DOHH2 (cell line): ENCODE data around the gene CMTM3.

Experiments
- H3F3A ChIP-seq: fragments of 200-600 bp; sonication (generic), shearing (Covaris generic); 2 replicates; pipeline ENCODE4 v1.6.0; 2016; ENCODE audit warnings: antibody characterized with exemption, mild to moderate bottlenecking; ENCODE audit not compliant: control insufficient read depth, insufficient read depth
- H3K27ac ChIP-seq: fragments of 200-600 bp; sonication (generic); 2 replicates; pipeline ENCODE4 v1.5.1; 2014; ENCODE audit warnings: low read depth, mild to moderate bottlenecking, low read length, moderate library complexity
- H3K27me3 ChIP-seq: fragments of 200-600 bp; sonication (generic); 2 replicates; pipeline ENCODE4 v1.6.1; 2014; ENCODE audit warnings: mild to moderate bottlenecking, low read length, mixed read lengths; ENCODE audit not compliant: control insufficient read depth
- H3K36me3 ChIP-seq: fragments of 200-600 bp; sonication (generic); 2 replicates; pipeline ENCODE4 v1.6.1; 2014; ENCODE audit warnings: mild to moderate bottlenecking, low read length, moderate library complexity, mixed read lengths; ENCODE audit not compliant: control insufficient read depth
- H3K4me1 ChIP-seq: fragments of 200-600 bp; sonication (generic); 2 replicates; pipeline ENCODE4 v1.6.1; 2014; ENCODE audit warnings: mild to moderate bottlenecking, low read length, mixed read lengths; ENCODE audit not compliant: control insufficient read depth
- H3K4me2 ChIP-seq: fragments of 200-600 bp; sonication (generic); 2 replicates; pipeline ENCODE4 v1.6.0; 2014; ENCODE audit warnings: mild to moderate bottlenecking, low read length, moderate library complexity
- H3K4me3 ChIP-seq: fragments of 200-600 bp; sonication (generic); 2 replicates; pipeline ENCODE4 v1.5.1; 2014; ENCODE audit warnings: mild to moderate bottlenecking, low read length, mixed read lengths
- H3K79me2 ChIP-seq: fragments of 200-600 bp; sonication (generic); 2 replicates; pipeline ENCODE4 v1.6.1; 2014; ENCODE audit warnings: mild to moderate bottlenecking, low read length, mixed read lengths; ENCODE audit not compliant: control insufficient read depth
- H3K9me2 ChIP-seq: fragments of 200-600 bp; sonication (generic); replicated peaks from 2 replicates; pipeline ENCODE4 v1.6.1; 2014; ENCODE audit warnings: mild to moderate bottlenecking, low read length, mixed read lengths; ENCODE audit not compliant: control insufficient read depth
- H3K9me3 ChIP-seq: fragments of 200-600 bp; sonication (generic); 2 replicates; pipeline ENCODE4 v1.6.1; 2014; ENCODE audit warnings: antibody characterized with exemption, low read length, mixed read lengths; ENCODE audit not compliant: control insufficient read depth, insufficient read depth
- H4K20me1 ChIP-seq: fragments of 200-600 bp; sonication (generic); 2 replicates; pipeline ENCODE4 v1.6.0; 2014; ENCODE audit warnings: low read depth, mild to moderate bottlenecking, antibody characterized with exemption, low read length, moderate library complexity; ENCODE audit not compliant: control insufficient read depth, insufficient read depth
- EZH2phosphoT487 ChIP-seq: fragments of 200-600 bp; sonication (generic); IDR thresholded peaks from 2 replicates; pipeline ENCODE4 v1.6.1; 2017; ENCODE audit warnings: borderline replicate concordance, mild to moderate bottlenecking, antibody characterized with exemption, low read length, moderate library complexity, mixed read lengths
- TF ChIP-seq, protein P1 (sequence below): fragments of 200-600 bp; sonication (generic); IDR thresholded peaks from one replicate; pipeline ENCODE4 v1.5.1; 2014; ENCODE audit warnings: antibody characterized with exemption, mild to moderate bottlenecking, low read depth, low read length; ENCODE audit not compliant: poor library complexity, severe bottlenecking

CMTM3 gene

DNA sequence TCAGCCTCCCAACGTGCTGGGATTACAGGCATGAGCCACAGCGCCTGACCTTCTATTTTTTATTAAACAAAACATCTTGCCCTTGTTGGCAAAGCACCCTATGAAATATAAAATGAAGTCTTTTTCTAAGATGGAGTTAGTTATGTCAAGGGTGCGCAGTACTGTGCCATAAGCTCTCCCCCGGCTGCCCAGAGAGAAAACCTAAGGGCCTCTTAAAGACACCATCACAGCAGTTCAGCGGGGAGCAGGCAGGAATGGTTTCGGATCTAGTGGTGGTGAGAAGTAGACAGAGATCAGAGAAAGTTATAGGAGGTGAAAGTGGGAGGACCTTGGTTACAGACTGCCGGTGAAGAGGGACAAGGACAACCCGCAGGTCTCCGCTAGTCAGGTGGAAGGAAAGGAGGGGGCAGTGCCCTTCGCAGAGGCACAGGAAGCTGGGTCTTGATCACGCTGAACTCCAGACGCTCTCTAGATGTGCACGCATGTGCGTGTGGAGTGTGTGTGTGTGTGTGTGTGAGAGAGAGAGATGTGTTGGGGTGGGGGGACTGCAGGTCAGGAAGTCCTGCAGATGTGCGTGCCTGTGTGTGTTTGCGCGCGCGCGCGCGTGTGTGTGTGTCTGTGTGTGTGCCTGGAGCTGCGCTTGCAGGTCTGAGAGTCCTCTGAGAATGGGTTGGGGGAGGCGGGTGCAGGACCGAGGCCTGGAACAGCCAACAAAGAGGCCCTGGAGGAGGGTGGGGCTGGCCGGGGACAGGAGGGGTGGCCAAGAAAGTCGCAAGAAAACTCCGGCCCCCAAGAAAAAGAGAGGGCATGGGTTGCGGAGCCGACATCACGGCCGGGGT lies 748 bp upstream of the CMTM3 start:
- H3K79me2 ChIP-seq = peaks cover 13% of the 10 kb centered on the region
- peaks cover 17% of the 10 kb centered on the region for H3K9me3 ChIP-seq
- peaks cover 7% of the 10 kb centered on the region; the same call in 1 of the 2 replicates for H4K20me1 ChIP-seq
- H3K4me1 ChIP-seq = peaks cover 47% of the 10 kb centered on the region
- H3K4me3 ChIP-seq = peak overlapping the region; percentile 85
- TF ChIP-seq EZH2phosphoT487 = no peak
- TF ChIP-seq, protein P1, sequence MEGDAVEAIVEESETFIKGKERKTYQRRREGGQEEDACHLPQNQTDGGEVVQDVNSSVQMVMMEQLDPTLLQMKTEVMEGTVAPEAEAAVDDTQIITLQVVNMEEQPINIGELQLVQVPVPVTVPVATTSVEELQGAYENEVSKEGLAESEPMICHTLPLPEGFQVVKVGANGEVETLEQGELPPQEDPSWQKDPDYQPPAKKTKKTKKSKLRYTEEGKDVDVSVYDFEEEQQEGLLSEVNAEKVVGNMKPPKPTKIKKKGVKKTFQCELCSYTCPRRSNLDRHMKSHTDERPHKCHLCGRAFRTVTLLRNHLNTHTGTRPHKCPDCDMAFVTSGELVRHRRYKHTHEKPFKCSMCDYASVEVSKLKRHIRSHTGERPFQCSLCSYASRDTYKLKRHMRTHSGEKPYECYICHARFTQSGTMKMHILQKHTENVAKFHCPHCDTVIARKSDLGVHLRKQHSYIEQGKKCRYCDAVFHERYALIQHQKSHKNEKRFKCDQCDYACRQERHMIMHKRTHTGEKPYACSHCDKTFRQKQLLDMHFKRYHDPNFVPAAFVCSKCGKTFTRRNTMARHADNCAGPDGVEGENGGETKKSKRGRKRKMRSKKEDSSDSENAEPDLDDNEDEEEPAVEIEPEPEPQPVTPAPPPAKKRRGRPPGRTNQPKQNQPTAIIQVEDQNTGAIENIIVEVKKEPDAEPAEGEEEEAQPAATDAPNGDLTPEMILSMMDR = no peak
- peaks cover 17% of the 10 kb centered on the region for H3F3A ChIP-seq
- no peaks in the 10 kb centered on the region for H3K9me2 ChIP-seq
- H3K36me3 ChIP-seq = peaks cover 1% of the 10 kb centered on the region
- peak overlapping the region; percentile 65 for H3K4me2 ChIP-seq
- peak overlapping the region; percentile 60 for H3K27ac ChIP-seq
- peaks cover 18% of the 10 kb centered on the region for H3K27me3 ChIP-seq

DNA sequence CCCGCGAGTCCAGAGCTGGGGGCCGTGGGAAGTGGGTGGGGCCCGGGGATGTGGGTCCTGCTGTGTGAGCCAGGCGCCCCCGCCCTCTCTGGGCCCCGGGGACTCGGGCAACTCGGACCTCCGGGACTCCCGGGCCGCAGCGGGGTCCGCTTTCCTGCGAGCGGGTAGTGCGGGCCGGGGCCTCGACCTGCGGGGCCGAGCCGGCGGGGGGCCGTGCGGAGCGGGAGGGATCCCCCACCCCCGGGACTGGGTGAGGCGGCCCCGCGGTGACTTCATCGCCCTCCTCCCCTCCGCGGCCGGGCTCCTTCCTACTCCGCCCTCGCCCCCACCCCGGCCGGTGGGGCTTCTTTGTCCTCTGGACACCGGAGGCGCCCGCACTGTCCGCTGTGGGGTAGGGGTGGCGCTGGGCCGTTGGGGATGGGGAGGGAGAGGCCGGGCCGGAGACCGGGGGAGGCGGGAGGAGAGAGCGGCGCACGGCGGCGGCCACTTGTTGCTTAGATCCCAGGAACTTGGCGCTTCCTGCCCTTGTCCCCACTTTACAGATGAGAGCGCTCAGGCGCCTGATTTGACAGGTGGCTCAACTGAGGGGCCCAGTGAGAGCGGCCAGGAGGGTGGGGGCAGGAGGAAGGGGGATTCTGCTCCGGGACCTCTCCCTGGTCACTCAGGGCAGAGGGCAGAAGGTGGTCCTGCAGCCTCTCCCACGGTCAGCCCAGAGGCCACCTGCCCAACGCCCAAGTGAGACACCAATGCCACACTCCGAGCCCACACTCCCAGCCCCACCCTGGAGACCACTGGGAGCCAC lies 874 bp downstream of the CMTM3 start:
- Histone ChIP-seq H3F3A (peaks cover 17% of the 10 kb centered on the region), H3K79me2 (peaks cover 13% of the 10 kb centered on the region), H3K4me3 (peak overlapping the region; percentile 85), H3K4me1 (peaks cover 44% of the 10 kb centered on the region), H3K9me3 (peaks cover 16% of the 10 kb centered on the region), H3K9me2 (no peaks in the 10 kb centered on the region), H3K27me3 (peaks cover 9% of the 10 kb centered on the region), H3K27ac (0 out of 2 replicates have a peak overlapping the region, but pooled peaks have one; percentile 34), H3K36me3 (peaks cover 18% of the 10 kb centered on the region), H3K4me2 (peak overlapping the region; percentile 65), H4K20me1 (peaks cover 7% of the 10 kb centered on the region; the same call in 1 of the 2 replicates)
- TF ChIP-seq, protein P1 = no peak
- TF ChIP-seq EZH2phosphoT487 = no peak

DNA sequence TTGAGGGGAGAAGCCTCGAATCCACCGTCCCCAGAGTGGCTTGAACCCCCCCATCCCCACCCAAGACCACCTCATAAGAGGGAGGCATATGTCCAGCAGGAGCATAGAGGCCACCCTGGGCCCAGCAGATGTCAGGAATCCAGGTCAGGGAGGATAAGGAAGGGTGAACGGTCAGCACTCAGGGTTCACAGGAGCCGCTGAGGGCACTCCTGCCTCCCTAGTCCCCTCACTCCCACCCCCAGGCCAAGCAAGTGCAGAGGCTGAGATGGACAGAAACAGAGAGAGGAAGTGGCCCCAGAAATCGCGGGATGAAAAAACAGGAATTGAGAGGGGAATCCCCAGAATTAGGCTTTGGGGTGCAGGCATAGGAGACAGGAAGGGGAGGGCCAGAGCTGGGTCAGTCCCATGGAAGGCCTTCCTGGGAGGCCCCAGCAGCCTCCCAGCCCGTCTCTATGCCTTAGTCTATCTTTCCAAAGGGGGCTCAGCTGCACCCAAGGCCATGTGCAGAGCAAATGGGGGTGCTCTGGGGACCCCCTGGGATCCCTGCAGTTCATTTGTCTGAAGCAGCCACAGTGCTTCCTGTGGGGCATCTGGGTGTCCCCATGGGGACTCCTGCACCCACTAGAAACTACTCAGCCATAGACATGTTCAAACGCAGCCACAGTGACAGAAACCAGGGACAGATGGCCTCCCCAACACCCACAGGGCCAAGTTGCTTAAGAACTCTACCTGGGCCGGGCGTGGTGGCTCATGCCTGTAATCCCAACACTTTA lies 1.7 kb downstream of the CMTM3 start:
- H3K9me3 ChIP-seq = peaks cover 8% of the 10 kb centered on the region
- no peaks in the 10 kb centered on the region for H3K9me2 ChIP-seq
- no peak for TF ChIP-seq EZH2phosphoT487
- TF ChIP-seq, protein P1 = no peak
- peaks cover 24% of the 10 kb centered on the region for H3K36me3 ChIP-seq
- H4K20me1 ChIP-seq = peaks cover 7% of the 10 kb centered on the region; the same call in 1 of the 2 replicates
- 0 out of 2 replicates have a peak, but pooled peaks cover 2% of the 10 kb centered on the region for H3K27me3 ChIP-seq
- peak overlapping the region; percentile 22; the same call in 1 of the 2 replicates for H3K27ac ChIP-seq
- H3K4me2 ChIP-seq = peak overlapping the region; percentile 65
- peaks cover 17% of the 10 kb centered on the region for H3F3A ChIP-seq
- peaks cover 13% of the 10 kb centered on the region for H3K79me2 ChIP-seq
- H3K4me1 ChIP-seq = peaks cover 44% of the 10 kb centered on the region
- peak overlapping the region; percentile 85 for H3K4me3 ChIP-seq
